HepG2 (cell line): ENCODE data around the gene NEURL2. TPM values are rescaled to one million over a fixed set of nuclear protein-coding genes. Genes with fewer than 3 reads are reported as not detected.

ENCODE experiments used
- EHMT2 ChIP-seq: fragments of 200-600 bp; sonication (generic); IDR thresholded peaks from 2 replicates; pipeline ENCODE4 v1.7.0; 2017; ENCODE audit warnings: antibody characterized with exemption, low read depth, low read length, borderline replicate concordance
- ELF1 ChIP-seq: sonication (generic); formaldehyde crosslinking; IDR thresholded peaks from 2 replicates; pipeline ENCODE4 v1.4.0; 2020; ENCODE audit warnings: missing genetic modification reagents
- ELF3 ChIP-seq: IDR thresholded peaks from 2 replicates; pipeline ENCODE4 v1.6.1; 2016; ENCODE audit warnings: missing genetic modification reagents, missing compliant biosample characterization
- FOXA1 ChIP-seq, 2 experiments: fragments of 450-650 bp in 1 of 2; sonication (generic) in 1 of 2; formaldehyde crosslinking in 1 of 2; IDR thresholded peaks; 2 replicates each; pipeline versions ENCODE4 v1.4.0 to v1.6.1; 2016 to 2020; ENCODE audit warnings: missing genetic modification reagents in 1 of 2
- MEIS1 ChIP-seq: sonication (generic); formaldehyde crosslinking; IDR thresholded peaks from 2 replicates; pipeline ENCODE4 v1.9.0; 2021; ENCODE audit warnings: mild to moderate bottlenecking, missing genetic modification reagents, moderate library complexity, borderline replicate concordance
- NFE2L1 ChIP-seq: sonication (generic); formaldehyde crosslinking; IDR thresholded peaks from 2 replicates; pipeline ENCODE4 v1.4.0; 2020; ENCODE audit warnings: missing genetic modification reagents, mild to moderate bottlenecking, borderline replicate concordance
- RBAK ChIP-seq: sonication (generic); formaldehyde crosslinking; IDR thresholded peaks from 2 replicates; pipeline ENCODE4 v1.5.1; 2020; ENCODE audit warnings: mild to moderate bottlenecking, missing genetic modification reagents
- RORA ChIP-seq: sonication (generic); formaldehyde crosslinking; IDR thresholded peaks from 2 replicates; pipeline ENCODE4 v1.5.0; 2020; ENCODE audit warnings: mild to moderate bottlenecking, missing genetic modification reagents, moderate library complexity
- TMF1 ChIP-seq: sonication (generic); formaldehyde crosslinking; IDR thresholded peaks from 2 replicates; pipeline ENCODE4 v1.8.1; 2022; ENCODE audit warnings: low read depth, missing genetic modification reagents
- ZNF30 ChIP-seq: sonication (generic); formaldehyde crosslinking; IDR thresholded peaks from 2 replicates; pipeline ENCODE4 v1.5.0; 2020; ENCODE audit warnings: mild to moderate bottlenecking, missing genetic modification reagents
- ZNF547 ChIP-seq: sonication (generic); formaldehyde crosslinking; IDR thresholded peaks from 2 replicates; pipeline ENCODE4 v1.5.1; 2020; ENCODE audit warnings: mild to moderate bottlenecking, missing genetic modification reagents
- ZNF749 ChIP-seq: sonication (generic); formaldehyde crosslinking; IDR thresholded peaks from 2 replicates; pipeline ENCODE4 v1.8.0; 2022; ENCODE audit warnings: mild to moderate bottlenecking, missing genetic modification reagents, moderate library complexity, borderline replicate concordance
- ZNF75D ChIP-seq: sonication (generic); formaldehyde crosslinking; IDR thresholded peaks from 2 replicates; pipeline ENCODE4 v1.8.1; 2023; ENCODE audit warnings: missing genetic modification reagents, mild to moderate bottlenecking, borderline replicate concordance
- ZNF780A ChIP-seq: sonication (generic); formaldehyde crosslinking; IDR thresholded peaks from 2 replicates; pipeline ENCODE4 v1.8.0; 2022; ENCODE audit warnings: mild to moderate bottlenecking, missing genetic modification reagents, moderate library complexity
- ZSCAN12 ChIP-seq: sonication (generic); formaldehyde crosslinking; IDR thresholded peaks from 2 replicates; pipeline ENCODE4 v1.9.0; 2021; ENCODE audit warnings: mild to moderate bottlenecking, missing genetic modification reagents
- polyA plus RNA-seq, 8 experiments: library from polyadenylated mRNA; depleted of rRNA in 3 of 8; stranded (reverse) in 7 of 8; unstranded in 1 of 8; fragments of >200 nt; fragmentation: Illumina TruSeq in 4 of 8; extraction: Trizol in 4 of 8; gene quantifications; 2 replicates each; pipeline versions ENCODE4 v1.2.1 to v1.2.3, GENCODE V29; 2011 to 2016; ENCODE audit warnings: low read depth in 4 of 8, missing spikeins in 1 of 8, mixed read lengths in 1 of 8; ENCODE audit not compliant: insufficient read depth in 1 of 8
- total RNA-seq, 5 experiments: library from RNA; depleted of rRNA; stranded (reverse); fragments of >200 nt; fragmentation: Illumina TruSeq; extraction: Trizol; gene quantifications; 2 replicates each; pipeline ENCODE4 v1.2.3, GENCODE V29; 2016; ENCODE audit warnings: low read depth in 1 of 5
- TF ChIP-seq, protein P1 (sequence below), 2 experiments: sonication (generic) in 1 of 2; formaldehyde crosslinking in 1 of 2; IDR thresholded peaks; 2 replicates each; pipeline versions ENCODE4 v1.6.1 to v1.9.0; 2014 to 2022; ENCODE audit warnings: antibody characterized with exemption in 1 of 2, borderline replicate concordance in 1 of 2, inconsistent platforms in 1 of 2, low read depth in 1 of 2, missing genetic modification reagents in 1 of 2
- TF ChIP-seq, protein P2 (sequence below): IDR thresholded peaks from 2 replicates; pipeline ENCODE4 v1.6.1; 2012; ENCODE audit warnings: low read depth, low read length, improper control_type of control experiment
- TF ChIP-seq, protein P3 (sequence below): sonication (generic); formaldehyde crosslinking; IDR thresholded peaks from 2 replicates; pipeline ENCODE4 v1.8.0; 2022; ENCODE audit warnings: missing genetic modification reagents, mild to moderate bottlenecking, inconsistent platforms, borderline replicate concordance
- TF ChIP-seq, protein P4 (sequence below): sonication (generic); formaldehyde crosslinking; IDR thresholded peaks from 2 replicates; pipeline ENCODE4 v1.8.1; 2023; ENCODE audit warnings: mild to moderate bottlenecking, missing genetic modification reagents

The NEURL2 gene
- total and polyA plus RNA-seq, 2 of the 13 experiments (the other 11 are each of a cell fraction or from before 2014, with no cell fraction given) = 7.2 to 9.7 TPM

- TF ChIP-seq, protein P1, sequence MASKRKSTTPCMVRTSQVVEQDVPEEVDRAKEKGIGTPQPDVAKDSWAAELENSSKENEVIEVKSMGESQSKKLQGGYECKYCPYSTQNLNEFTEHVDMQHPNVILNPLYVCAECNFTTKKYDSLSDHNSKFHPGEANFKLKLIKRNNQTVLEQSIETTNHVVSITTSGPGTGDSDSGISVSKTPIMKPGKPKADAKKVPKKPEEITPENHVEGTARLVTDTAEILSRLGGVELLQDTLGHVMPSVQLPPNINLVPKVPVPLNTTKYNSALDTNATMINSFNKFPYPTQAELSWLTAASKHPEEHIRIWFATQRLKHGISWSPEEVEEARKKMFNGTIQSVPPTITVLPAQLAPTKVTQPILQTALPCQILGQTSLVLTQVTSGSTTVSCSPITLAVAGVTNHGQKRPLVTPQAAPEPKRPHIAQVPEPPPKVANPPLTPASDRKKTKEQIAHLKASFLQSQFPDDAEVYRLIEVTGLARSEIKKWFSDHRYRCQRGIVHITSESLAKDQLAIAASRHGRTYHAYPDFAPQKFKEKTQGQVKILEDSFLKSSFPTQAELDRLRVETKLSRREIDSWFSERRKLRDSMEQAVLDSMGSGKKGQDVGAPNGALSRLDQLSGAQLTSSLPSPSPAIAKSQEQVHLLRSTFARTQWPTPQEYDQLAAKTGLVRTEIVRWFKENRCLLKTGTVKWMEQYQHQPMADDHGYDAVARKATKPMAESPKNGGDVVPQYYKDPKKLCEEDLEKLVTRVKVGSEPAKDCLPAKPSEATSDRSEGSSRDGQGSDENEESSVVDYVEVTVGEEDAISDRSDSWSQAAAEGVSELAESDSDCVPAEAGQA (IDR thresholded peaks at IDR 0.05; ENCODE audit: low read depth) = no peak
- TF ChIP-seq, protein P1 (CRISPR knock-in tag; IDR thresholded peaks at IDR 0.05; ENCODE audit: borderline replicate concordance) = no peak
- TF ChIP-seq RORA (CRISPR knock-in tag) = no peak
- TF ChIP-seq ELF3 (CRISPR knock-in tag) = no peak
- TF ChIP-seq TMF1 (CRISPR knock-in tag) = no peak
- TF ChIP-seq EHMT2 = no peak
- TF ChIP-seq, protein P2, sequence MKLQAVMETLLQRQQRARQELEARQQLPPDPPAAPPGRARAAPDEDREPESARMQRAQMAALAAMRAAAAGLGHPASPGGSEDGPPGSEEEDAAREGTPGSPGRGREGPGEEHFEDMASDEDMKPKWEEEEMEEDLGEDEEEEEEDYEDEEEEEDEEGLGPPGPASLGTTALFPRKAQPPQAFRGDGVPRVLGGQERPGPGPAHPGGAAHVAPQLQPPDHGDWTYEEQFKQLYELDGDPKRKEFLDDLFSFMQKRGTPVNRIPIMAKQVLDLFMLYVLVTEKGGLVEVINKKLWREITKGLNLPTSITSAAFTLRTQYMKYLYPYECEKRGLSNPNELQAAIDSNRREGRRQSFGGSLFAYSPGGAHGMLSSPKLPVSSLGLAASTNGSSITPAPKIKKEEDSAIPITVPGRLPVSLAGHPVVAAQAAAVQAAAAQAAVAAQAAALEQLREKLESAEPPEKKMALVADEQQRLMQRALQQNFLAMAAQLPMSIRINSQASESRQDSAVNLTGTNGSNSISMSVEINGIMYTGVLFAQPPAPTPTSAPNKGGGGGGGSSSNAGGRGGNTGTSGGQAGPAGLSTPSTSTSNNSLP = no peak
- TF ChIP-seq, protein P3, sequence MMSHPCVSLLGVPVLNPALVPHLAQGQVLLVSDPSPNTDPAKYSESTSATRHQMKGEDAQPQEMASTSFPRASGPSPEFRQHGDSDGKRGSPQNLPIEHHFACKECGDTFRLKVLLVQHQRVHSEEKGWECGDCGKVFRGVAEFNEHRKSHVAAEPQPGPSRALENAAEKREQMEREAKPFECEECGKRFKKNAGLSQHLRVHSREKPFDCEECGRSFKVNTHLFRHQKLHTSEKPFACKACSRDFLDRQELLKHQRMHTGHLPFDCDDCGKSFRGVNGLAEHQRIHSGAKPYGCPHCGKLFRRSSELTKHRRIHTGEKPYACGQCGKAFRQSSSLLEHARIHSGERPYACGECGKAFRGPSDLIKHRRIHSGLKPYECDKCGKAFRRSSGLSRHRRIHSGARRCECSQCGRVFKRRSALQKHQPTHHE (CRISPR knock-in tag) = peak; percentile 3
- no peak; the same call in 1 of the 2 replicates for TF ChIP-seq ZNF780A (CRISPR knock-in tag)
- TF ChIP-seq FOXA1 (IDR thresholded peaks at IDR 0.05) = no peak
- TF ChIP-seq FOXA1 (CRISPR knock-in tag; IDR thresholded peaks at IDR 0.05) = no peak
- no peak for TF ChIP-seq ZNF547
- no peak for TF ChIP-seq ZNF30 (CRISPR knock-in tag)
- peak; percentile 96; the same call in 1 of the 2 replicates for TF ChIP-seq MEIS1 (CRISPR knock-in tag)
- peak; percentile 17; the same call in 1 of the 2 replicates for TF ChIP-seq ZNF749 (CRISPR knock-in tag)
- TF ChIP-seq RBAK (CRISPR knock-in tag) = no peak
- TF ChIP-seq ZNF75D (CRISPR knock-in tag) = no peak
- TF ChIP-seq ELF1 (CRISPR knock-in tag) = no peak
- TF ChIP-seq ZSCAN12 (CRISPR knock-in tag) = no peak; the same call in 1 of the 2 replicates
- no peak for TF ChIP-seq NFE2L1 (CRISPR knock-in tag)
- TF ChIP-seq, protein P4, sequence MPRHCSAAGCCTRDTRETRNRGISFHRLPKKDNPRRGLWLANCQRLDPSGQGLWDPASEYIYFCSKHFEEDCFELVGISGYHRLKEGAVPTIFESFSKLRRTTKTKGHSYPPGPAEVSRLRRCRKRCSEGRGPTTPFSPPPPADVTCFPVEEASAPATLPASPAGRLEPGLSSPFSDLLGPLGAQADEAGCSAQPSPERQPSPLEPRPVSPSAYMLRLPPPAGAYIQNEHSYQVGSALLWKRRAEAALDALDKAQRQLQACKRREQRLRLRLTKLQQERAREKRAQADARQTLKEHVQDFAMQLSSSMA = no peak
Measured at GRCh38 chr20:45934046-45934585, 43.1 kb upstream of the NEURL2 start (continued).
